Measurements from ENCODE around the gene ADAMTS12. TPM values are rescaled to one million over a fixed set of nuclear protein-coding genes. Genes with fewer than 3 reads are reported as not detected.

The ADAMTS12 gene
- total RNA-seq, 1 experiment from 2014 or later, result 0.15 TPM

DNA sequence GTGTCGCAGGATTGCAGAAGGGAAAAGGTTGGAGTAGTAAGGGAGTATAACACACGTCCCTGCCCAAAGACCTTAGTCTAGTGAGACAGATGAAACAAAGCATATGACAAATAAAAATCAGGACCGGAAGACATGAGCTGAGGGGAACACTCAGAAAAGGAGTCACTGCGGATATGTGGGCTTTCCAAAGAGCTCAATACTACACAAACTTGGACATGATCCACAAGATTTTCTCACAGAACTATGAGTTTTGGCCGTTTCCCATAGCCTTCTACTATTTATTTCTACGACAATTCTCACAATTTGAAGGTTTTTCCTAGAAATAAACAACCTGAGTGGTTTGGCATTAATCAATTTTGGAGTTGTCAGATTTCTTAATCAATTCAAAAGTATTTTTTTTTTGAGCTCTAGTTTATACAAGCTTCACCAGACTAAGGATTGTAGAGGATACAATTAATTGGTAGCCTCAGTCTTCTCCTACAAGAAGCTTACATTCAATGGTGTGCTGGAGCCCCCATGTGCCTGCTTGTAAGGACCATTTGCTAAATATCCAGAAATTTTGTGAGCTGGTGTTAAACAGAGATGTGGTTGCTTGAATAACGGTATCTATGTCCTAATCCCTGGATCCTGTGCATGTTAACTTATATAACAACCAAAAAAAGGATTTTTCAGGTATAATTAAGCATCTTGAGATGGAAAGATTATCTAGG lies 91.4 kb downstream of the ADAMTS12 start:
- no TSS peak for BruUV-seq (replicated peaks)
- no peaks in the 10 kb centered on the region for H3K9me3 ChIP-seq (ENCODE audit: control insufficient read depth, insufficient read depth, low read depth, low read length)
- ChIA-PET POLR2A (interaction anchor here (0.6 kb wide), 1 partner anchor 189 kb away, joined by 5 read pairs; no protein-coding TSS in a partner anchor), CTCF (no interaction called here)
- no peaks in the 10 kb centered on the region for H3K27me3 ChIP-seq (ENCODE audit: control insufficient read depth, insufficient read depth, low read length)
- H3K4me1 ChIP-seq (ENCODE audit: control insufficient read depth, insufficient read depth, low read length), result no peaks in the 10 kb centered on the region
- DNase-seq (ENCODE audit: low read depth, low spot score), result no peak
- TF ChIP-seq SIN3A (IDR thresholded peaks at IDR 0.05; ENCODE audit: borderline replicate concordance, insufficient read depth, low read depth, low read length) (no peak), POLR2AphosphoS5 (IDR thresholded peaks at IDR 0.05; ENCODE audit: low read depth, low read length) (no peak), REST (IDR thresholded peaks at IDR 0.05; ENCODE audit: insufficient read depth in 1 of 2, low read depth in 2 of 2, low read length in 1 of 2) (no peak), TCF7L2 (IDR thresholded peaks at IDR 0.05; ENCODE audit: low read depth, low read length) (no peak)
- TF ChIP-seq, protein P1, sequence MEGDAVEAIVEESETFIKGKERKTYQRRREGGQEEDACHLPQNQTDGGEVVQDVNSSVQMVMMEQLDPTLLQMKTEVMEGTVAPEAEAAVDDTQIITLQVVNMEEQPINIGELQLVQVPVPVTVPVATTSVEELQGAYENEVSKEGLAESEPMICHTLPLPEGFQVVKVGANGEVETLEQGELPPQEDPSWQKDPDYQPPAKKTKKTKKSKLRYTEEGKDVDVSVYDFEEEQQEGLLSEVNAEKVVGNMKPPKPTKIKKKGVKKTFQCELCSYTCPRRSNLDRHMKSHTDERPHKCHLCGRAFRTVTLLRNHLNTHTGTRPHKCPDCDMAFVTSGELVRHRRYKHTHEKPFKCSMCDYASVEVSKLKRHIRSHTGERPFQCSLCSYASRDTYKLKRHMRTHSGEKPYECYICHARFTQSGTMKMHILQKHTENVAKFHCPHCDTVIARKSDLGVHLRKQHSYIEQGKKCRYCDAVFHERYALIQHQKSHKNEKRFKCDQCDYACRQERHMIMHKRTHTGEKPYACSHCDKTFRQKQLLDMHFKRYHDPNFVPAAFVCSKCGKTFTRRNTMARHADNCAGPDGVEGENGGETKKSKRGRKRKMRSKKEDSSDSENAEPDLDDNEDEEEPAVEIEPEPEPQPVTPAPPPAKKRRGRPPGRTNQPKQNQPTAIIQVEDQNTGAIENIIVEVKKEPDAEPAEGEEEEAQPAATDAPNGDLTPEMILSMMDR (IDR thresholded peaks at IDR 0.05), result no peak
- ATAC-seq, result no peak
- H3K27ac ChIP-seq (ENCODE audit: low read length), result no peak overlapping the region
- intact Hi-C loops (cut with micrococcal nuclease; ENCODE audit: unreplicated experiment) (no loop called here), in situ Hi-C loops (cut with HindIII; ENCODE audit: low pct_unique_long_range_greater_than_20kb, low sequenced_read_pairs) (no loop called here)
- H3K4me3 ChIP-seq (ENCODE audit: low read depth in 2 of 2, low read length in 2 of 2), result no peak overlapping the region
- no peaks in the 10 kb centered on the region for H3K36me3 ChIP-seq (ENCODE audit: control insufficient read depth, insufficient read depth, low read length)

DNA sequence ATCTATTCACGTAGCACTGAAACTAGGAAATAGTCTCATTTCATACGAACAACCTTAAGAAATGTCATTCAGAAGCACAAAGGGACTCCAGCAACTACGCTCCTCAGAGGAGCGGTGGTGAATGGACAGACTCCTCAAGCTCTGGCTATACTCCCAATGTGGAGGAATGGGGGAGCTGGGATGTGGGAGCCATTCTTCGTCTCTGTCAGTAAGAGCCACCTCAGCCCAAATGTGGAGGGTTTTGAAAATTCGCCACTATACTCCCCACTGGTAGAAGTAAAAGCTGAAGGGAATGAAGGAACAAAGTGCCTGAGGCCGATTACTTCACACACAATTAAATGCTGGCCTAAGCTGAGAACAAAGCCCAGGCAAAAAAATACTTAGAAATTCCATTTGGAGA lies 96.3 kb downstream of the ADAMTS12 start:
- no peaks in the 10 kb centered on the region for H3K9me3 ChIP-seq (ENCODE audit: control insufficient read depth, insufficient read depth, low read depth, low read length)
- ChIA-PET CTCF (no interaction called here), POLR2A (no interaction called here)
- in situ Hi-C loops (cut with HindIII; ENCODE audit: low pct_unique_long_range_greater_than_20kb, low sequenced_read_pairs), result no loop called here
- no peak for ATAC-seq
- no peak overlapping the region for H3K27ac ChIP-seq (ENCODE audit: low read length)
- no peaks in the 10 kb centered on the region for H3K4me1 ChIP-seq (ENCODE audit: control insufficient read depth, insufficient read depth, low read length)
- TF ChIP-seq, protein P1 (IDR thresholded peaks at IDR 0.05), result no peak
- TF ChIP-seq REST (IDR thresholded peaks at IDR 0.05; ENCODE audit: insufficient read depth in 1 of 2, low read depth in 2 of 2, low read length in 1 of 2) (no peak), SIN3A (IDR thresholded peaks at IDR 0.05; ENCODE audit: borderline replicate concordance, insufficient read depth, low read depth, low read length) (no peak), TCF7L2 (IDR thresholded peaks at IDR 0.05; ENCODE audit: low read depth, low read length) (no peak), POLR2AphosphoS5 (IDR thresholded peaks at IDR 0.05; ENCODE audit: low read depth, low read length) (no peak)
- no peak overlapping the region for H3K4me3 ChIP-seq (ENCODE audit: low read depth in 2 of 2, low read length in 2 of 2)
- BruUV-seq (replicated peaks), result no TSS peak
- no peaks in the 10 kb centered on the region for H3K27me3 ChIP-seq (ENCODE audit: control insufficient read depth, insufficient read depth, low read length)
- H3K36me3 ChIP-seq (ENCODE audit: control insufficient read depth, insufficient read depth, low read length), result no peaks in the 10 kb centered on the region
- DNase-seq (ENCODE audit: low read depth, low spot score), result no peak
- intact Hi-C loops (cut with micrococcal nuclease; ENCODE audit: unreplicated experiment), result no loop called here
